Erythroblast (primary cell): ENCODE data around the gene APBB1IP.
"Not testable (repeated sequence)": the region's sequence is repeated elsewhere in the genome, so short reads cannot be mapped to it uniquely, and the experiment has no call there.

ENCODE experiments used
- DNase-seq, 2 experiments: peaks; one replicate each; lab custom pipeline; 2025; lab: John Stamatoyannopoulos, UW
- GATA1 ChIP-seq: IDR thresholded peaks from 2 replicates; pipeline ENCODE4 v1.6.1; 2011; ENCODE audit warnings: low read depth, mild to moderate bottlenecking, control low read depth, low read length, moderate library complexity
- POLR2A ChIP-seq: IDR thresholded peaks from 2 replicates; pipeline ENCODE4 v1.6.1; 2011; ENCODE audit warnings: mild to moderate bottlenecking, low read length

Gene APBB1IP

GRCh38 chr10:26555719-26556368 is 117.7 kb downstream of the APBB1IP start:
- TF ChIP-seq POLR2A = no peak
- no peak for TF ChIP-seq GATA1
- DNase-seq = peak in 1 of 2 experiments; percentile 5

- peak; percentile 32 to 50 for DNase-seq
These were observed 118.9 kb downstream of the APBB1IP start for GRCh38 chr10:26556748-26557640.

GRCh38 chr10:26557641-26558014 is 119.5 kb downstream of the APBB1IP start:
- TF ChIP-seq POLR2A = no peak
- no peak for TF ChIP-seq GATA1
- DNase-seq = no peak

More at GRCh38 chr10:26556748-26557640, 118.9 kb downstream of the APBB1IP start:
- TF ChIP-seq POLR2A = no peak
- no peak for TF ChIP-seq GATA1

GRCh38 chr10:26566525-26567350 is 128.6 kb downstream of the APBB1IP start:
- no peak for DNase-seq
- TF ChIP-seq POLR2A = no peak
- TF ChIP-seq GATA1 = no peak

GRCh38 chr10:26567351-26567721 is 129.2 kb downstream of the APBB1IP start:
- TF ChIP-seq POLR2A (no peak), GATA1 (no peak)

GRCh38 chr10:26571655-26572054 is 133.5 kb downstream of the APBB1IP start:
- DNase-seq = no peak
- TF ChIP-seq POLR2A = no peak
- no peak for TF ChIP-seq GATA1

More at GRCh38 chr10:26567351-26567721, 129.2 kb downstream of the APBB1IP start:
- no peak for DNase-seq

GRCh38 chr10:26573674-26574073 is 135.5 kb downstream of the APBB1IP start:
- peak in 1 of 2 experiments; percentile 8 for DNase-seq
- TF ChIP-seq GATA1 (no peak), POLR2A (no peak)

- DNase-seq = no peak
- TF ChIP-seq GATA1 = no peak
These were observed 136.6 kb downstream of the APBB1IP start for GRCh38 chr10:26574783-26575182.

GRCh38 chr10:26578371-26578770 is 140.2 kb downstream of the APBB1IP start:
- DNase-seq = not testable (repeated sequence)

- no peak for DNase-seq
- TF ChIP-seq POLR2A = no peak
- no peak for TF ChIP-seq GATA1
These were observed 141.3 kb downstream of the APBB1IP start for GRCh38 chr10:26579256-26580063.

- no peak for TF ChIP-seq GATA1
- no peak for TF ChIP-seq POLR2A
- no peak for DNase-seq
These were observed 148.1 kb downstream of the APBB1IP start for GRCh38 chr10:26586211-26586610.

GRCh38 chr10:26588611-26589010 is 150.5 kb downstream of the APBB1IP start:
- TF ChIP-seq GATA1 (no peak), POLR2A (no peak)
- DNase-seq = no peak

- DNase-seq = not testable (repeated sequence)
These were observed 151.7 kb downstream of the APBB1IP start for GRCh38 chr10:26589813-26590212.
